Right kidney (tissue), 1 donor: ENCODE measurements around the gene CIPC.

ENCODE experiments used
- DNase-seq: peaks from one replicate; pipeline ENCODE4 v3.0.0-alpha.2; 2016

CIPC gene

DNA sequence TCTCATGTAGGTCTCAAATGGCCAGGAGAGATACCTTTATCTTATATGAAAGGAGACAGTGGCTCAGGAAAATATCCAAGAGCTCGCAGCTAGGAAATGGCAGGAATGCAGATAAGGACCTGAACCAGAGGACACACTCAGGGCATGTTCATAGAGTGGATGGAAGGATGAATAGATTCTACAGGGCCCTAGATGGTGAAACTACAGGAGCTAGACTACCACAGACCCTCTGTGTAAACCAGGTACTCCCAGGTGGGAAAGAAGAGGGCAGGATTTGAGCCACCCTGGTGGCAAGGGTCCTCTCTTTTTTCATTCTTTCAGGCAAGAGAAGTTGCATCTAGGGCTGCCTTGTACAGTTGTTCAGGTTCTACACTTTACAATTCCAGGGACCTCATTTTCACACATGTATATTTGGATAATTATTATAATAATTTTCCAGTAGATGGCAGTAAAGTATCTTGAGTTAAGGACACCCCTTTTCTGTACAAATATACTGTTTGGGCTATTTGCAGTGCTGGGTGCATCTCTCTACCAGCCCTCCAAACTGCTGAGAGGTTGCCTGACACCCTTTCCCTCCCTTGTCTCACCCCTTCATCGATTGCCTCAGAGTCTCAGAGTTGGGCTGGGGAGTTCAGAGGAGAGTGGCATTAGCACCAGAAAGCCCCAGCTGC lies 54.0 kb downstream of the CIPC start:
- no peak for DNase-seq

DNA sequence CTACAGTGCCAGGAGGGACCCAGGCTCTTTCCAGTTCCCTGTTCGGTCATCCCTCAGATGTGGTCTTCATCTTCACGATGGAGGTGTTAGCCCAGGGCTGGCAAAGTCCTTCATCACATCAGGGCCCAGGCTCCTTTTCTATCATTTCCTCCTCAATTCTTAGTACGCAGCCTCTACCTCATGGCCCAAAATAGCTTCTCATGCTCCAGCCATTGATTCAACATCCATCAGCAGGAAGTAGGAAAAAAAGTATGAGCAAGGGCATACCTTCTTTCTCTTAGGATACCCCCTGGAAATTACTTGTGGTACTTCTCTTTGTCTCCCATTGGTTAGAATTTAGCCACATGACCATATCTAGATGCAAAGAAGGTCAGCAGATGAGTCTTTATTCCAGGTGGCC lies 55.7 kb downstream of the CIPC start:
- no peak for DNase-seq

DNA sequence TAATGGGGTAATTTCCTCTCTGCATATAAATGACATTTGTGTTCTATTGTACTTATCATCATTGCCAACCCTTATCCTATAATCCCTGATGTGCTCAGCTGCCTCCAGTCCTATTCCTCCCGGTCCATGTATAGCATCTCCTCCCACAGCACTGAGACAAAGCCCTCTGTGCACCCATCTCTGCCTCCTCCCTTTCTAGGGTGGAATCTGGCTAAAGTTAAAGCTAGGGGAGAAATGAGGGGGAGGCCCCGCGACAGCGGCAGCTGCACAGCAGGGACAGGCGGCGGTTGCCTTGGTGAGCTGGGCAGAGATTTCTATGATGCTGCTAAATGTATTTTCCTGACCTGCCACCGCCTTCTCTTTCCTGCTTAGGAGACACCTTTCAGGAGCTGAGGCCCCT lies 56.4 kb downstream of the CIPC start:
- no peak for DNase-seq

DNA sequence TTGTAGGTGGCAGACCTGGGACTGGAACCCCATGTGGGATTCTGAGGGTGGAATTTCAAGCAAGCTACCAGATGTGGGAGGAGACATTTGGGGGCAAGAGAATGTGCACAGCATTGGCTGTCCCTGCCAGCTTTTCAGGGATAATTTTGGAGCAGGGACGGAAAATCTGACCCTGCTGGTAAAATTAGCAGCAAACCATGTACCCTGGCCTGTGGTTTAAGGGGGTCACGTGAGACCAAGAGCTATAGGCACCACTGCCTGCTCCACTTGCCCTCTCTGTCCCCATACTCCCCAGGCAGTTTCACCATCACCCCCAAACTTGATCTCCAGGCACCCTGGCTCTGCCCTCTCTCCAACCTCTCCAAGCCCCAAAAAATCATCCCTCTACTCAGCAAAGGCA lies 57.0 kb downstream of the CIPC start:
- DNase-seq: no peak

DNA sequence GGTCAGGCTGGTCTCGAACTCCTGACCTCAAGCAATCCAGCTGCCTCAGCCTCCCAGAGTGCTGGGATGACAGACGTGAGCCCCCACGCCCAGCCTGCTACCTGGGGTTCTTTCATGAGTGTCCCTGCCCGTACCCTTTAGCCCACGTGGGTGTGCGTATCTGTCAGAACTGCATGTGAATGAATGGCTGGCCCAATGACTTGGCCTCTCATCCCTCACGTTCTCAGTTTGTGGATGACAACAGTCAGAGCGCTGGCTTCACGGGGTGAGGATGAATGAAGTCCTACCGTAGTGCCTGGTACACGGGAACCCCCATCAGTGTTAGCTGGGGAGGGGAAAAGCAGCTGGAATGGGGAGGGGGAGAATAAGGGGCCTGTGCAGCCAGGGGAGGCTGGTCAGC lies 59.7 kb downstream of the CIPC start:
- DNase-seq: no peak

DNA sequence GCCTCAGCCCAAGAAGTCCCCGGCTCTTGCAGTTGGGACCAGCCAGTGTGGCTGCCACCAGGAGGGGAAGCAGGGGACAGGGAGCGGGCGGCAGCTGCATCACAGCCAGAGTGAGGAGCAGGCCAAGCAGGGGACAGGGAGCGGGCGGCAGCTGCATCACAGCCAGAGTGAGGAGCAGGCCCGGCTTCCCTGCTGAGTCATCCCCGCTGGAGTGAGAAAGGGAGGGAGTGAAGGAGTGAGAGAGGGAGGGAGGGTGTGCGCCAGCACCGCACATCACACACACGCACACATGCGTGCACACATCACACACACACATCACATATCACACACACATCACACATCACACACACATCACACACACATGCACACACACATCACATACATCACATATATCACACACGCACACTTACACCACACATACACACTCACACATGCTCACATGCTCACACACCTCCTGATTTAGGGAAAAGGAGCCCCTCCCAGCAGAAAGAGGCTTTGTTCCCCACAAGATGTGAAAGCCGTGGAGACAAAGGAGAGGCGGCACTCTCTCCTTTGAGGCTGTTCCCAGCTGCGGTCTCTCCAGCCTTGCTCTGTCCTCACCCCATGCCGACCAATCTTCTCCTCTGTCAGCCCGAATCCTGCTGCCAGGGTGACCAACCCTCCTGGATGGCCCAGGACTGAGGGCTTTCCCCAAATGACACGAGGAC lies 60.3 kb downstream of the CIPC start:
- DNase-seq: no peak

DNA sequence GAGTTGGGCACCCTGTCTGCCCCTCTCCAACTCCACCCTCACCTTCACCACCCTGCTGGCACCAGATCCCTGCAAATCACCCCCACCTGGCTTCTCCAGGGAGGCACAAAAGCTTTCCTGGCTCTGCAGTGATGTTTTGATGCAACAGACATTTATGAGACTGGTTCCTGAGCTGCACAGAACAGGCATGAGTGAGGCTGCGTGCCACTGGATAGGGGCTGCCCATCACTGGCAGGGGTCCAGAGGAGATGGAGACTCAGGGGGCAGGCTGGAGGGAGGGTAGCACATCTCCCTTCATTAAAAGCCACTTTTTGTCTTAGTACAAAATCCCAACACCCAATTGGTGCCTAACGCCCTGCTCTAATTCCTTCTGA lies 60.8 kb downstream of the CIPC start:
- no peak for DNase-seq

DNA sequence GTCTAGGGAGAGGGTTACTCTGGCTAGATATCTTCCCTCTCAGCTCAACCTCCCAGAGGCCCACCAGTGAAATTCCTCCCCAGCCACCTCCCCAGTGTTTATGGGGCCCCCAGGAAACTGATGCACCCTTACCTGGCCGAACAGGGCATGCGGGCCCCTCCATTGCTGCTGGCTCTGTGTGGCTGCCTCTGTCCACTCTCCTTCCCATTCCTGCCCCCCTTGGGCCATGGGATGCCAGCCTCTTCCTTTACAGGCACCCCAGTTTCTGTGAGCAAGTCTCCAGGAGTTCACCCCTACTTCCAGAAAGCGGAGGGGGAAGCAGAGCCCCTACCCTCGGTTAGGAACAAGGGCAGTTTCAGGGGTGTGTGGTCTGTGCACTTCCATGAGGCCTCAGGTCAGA lies 63.0 kb downstream of the CIPC start:
- DNase-seq: no peak
